NCI-H2227 (cell line): Measurements from ENCODE around the gene MRPL48.
"Not testable (repeated sequence)": the region's sequence is repeated elsewhere in the genome, so short reads cannot be mapped to it uniquely, and the experiment has no call there.

ENCODE experiments used
- DNase-seq: peaks from one replicate; lab custom pipeline; 2025; ENCODE audit not compliant: unreplicated experiment; lab: John Stamatoyannopoulos, UW

MRPL48 gene

DNA sequence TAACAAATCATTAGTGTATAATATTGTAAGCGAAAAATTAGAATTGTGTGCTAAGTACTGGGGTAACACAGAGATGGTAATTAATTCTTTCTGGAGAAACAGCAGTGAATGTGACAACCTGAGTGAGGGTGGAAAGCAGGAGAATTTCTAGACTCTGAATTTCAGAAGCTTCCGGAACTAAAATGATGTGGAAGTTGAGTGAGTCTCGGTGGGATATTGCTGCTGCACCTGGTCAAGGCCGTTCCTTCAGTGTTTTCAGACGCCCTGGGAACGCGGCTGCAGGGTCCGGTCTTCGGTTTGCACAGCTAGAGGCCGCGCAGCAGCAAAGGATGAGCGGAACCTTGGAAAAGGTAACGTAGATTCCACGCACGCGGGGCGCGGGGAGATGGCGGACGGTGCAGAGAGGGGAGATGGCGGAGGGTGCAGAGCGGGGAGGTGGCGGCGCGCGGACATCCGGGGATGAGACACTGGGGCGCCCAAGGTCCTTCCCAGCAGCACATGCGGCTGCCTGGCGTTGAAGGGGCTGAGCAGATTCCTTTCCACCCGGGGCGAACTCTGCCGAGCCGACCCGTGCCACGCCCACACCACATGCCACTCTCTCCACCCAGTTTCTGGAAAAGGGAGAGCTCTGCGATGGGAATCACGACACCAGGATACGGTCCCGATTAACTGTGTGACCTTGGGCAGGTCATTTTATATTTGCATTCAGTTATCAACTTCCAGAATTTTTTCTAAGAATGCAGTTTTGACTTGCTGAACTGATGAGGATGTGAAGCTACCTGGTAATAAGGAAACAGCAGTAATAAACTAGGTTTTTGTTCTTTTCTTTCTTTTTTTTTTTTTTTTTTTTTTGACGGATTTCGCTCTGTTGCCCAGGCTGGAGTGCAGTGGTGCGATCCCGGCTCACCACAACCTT, at the start of gene MRPL48:
Gene MRPL48, plus strand, starts transcription at position 232 of the 916 bp plus-strand sequence. Its CDS starts 98 bp downstream, at position 330.
- peak; percentile 95 for DNase-seq

DNA sequence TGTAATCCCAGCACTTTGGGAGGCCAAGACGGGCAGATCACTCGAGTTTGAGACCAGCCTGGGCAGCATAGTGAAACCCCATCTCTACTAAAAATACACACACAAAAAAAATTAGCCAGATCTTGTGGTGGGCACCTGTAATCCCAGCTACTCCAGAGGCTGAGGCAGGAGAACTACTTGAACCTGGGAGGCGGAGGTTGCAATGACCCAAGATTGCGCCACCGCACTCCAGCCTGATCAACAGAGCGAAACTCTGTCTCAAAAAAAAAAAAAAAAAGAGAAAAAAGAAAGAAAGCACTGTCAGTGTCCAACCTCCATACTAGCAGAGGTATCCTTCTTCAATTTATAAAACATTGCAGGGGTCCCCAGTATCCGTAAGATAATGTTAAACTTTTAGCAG, 44.6 kb upstream of the MRPL48 start:
- DNase-seq = no peak

DNA sequence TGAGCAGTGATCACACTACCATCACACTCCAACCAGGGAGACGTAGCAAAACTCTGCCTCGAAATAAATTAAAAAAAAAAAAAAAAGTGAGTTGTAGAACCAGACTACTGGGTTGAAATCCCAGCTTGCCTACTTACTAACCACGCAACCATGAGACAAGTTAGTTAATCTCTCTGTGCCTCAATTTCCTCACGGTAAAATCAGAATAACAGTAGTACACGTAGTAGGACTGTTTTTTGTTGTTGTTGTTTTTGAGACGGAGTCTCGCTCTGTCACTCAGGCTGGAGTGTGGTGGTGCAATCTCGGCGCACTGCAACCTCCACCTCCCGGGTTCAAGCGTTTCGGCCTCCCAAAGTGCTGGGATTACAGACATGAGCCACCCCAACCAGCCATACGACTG, 41.0 kb upstream of the MRPL48 start:
- no peak for DNase-seq

DNA sequence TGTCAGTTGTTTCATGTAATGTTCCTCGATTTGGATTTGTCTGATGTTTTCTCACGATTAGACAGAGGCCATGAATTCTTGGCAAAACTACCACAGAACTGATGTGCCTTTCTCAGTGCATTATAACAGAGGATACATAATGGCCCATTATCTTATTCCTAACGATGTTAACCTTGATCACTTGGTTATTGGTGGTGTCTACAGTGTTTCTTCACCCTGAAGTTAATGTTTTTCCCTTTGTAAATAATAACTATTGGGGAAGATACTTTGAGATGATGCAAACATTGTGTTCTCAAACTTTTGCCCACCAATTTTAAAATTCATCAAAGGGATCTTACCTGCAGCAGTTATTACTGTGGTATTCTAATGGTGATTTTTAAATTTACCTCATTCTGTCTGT, 39.9 kb upstream of the MRPL48 start:
- DNase-seq = no peak

DNA sequence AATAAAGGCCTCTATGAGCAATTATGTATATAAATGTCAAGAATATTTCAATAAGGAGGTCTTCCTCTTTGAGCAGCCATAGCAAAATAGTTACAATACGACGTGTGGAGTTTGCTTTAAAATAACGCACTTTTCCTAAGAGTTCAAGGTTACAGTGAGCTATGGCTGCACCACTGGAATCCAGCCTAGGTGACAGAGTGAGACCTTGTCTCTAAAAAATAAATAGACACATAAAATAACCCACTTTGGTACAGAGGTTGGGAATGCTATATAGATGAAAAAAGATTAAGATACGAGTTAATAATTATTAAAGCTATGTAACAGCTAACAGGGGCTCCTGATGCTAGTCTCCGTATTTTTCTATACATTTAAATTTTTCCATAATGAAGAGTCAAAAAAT, 39.4 kb upstream of the MRPL48 start:
- DNase-seq = no peak

DNA sequence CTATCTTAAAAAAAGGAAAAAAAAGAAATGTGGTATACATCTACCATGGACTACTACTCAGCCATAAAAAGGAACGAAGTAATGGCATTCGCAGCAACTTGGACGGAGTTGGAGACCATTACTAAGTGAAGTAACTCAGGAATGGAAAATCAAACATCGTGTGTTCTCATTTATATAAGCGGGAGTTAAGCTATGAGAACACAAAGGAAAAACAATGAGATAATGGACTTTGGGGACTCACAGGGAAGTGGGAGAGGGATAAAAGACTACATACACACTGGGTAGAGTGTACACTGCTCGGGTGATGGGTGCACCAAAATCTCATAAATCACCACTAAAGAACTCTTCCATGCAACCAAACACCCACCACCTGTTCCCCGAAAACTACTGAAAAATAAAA, 38.6 kb upstream of the MRPL48 start:
- no peak for DNase-seq

DNA sequence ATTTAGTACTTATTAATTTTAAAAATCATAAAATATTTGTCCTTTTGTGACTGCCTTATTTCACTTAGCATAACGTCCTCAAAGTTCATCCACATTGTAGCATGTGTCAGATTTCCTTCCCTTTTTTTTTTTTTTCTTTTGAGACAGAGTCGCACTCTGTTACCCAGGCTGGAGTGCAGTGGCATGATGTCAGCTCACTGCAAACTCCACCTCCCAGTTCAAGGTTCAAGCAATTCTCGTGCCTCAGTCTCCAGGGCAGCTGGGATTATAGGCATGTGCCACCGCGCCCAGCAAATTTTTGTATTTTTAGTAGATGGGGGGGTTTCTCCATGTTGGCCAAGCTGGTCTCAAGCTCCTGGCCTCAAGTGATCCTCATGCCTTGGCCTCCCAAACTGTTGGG, 37.4 kb upstream of the MRPL48 start:
- DNase-seq = no peak

DNA sequence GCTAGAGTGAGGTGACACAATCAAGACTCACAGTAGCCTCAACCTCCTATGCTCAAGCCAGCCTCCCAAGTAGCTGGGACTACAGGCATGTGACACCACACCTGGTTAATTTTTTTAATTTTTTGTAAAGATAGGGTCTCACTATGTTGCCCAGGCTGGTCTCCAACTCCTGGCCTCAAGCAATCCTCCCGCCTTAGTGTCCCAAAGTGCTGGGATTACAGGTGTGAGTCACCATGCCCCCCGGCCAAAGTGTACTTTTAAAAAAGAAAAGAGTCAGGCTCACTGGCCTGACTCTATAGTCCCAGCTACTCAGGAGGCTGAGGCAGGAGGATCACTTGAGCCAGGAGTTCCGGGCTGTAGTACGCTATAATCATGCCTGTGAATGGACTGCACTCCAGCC, 36.8 kb upstream of the MRPL48 start:
- not testable (repeated sequence) for DNase-seq

DNA sequence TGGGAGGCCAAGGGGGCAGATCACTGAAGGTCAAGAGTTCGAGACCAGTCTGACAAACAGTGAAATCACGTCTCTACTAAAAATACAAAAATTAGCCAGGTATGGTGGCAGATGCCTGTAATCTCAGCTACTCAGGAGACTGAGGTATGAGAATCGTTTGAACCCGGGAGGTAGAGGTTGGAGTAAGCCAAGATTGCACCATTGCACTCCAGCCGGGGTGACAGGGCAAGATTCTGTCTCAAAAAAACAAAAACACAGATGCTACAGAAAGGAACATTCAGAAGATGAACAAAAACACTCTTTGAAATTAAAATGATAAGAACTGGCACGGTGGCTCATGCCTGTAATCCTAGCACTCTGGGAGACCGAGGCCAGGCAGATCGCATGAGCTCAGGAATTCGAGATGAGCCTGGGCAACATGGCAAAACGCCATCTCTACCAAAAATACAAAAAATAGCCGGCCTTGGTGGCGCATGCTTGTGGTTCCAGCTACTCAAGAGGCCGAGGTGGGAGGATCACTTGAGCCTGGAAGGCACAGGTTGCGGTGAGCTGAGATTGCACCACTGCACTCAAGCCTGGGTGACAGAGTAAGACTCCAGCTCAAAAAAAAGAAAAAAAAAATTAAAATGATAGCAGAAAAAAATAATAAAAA, 35.3 kb upstream of the MRPL48 start:
- DNase-seq = no peak

DNA sequence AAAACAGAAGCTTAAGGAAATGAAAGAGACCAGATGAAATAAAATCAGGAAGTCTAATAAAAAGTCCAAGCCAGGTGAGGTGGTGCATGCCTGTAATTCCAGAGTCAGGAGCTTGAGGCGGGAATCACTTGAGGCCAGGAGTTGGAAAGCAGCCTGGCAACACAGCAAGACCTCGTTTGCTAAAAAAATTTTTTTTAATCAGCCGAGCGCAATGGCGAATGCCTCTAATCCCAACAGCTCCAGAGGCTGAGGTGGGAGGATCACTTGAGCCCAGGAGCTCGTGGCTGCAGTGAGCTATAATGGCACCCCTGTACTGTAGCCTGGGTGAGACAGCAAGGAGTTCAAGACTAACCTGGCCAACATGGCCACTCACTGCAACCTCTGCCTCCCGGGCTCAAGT, 34.8 kb upstream of the MRPL48 start:
- peak; percentile 15 for DNase-seq

DNA sequence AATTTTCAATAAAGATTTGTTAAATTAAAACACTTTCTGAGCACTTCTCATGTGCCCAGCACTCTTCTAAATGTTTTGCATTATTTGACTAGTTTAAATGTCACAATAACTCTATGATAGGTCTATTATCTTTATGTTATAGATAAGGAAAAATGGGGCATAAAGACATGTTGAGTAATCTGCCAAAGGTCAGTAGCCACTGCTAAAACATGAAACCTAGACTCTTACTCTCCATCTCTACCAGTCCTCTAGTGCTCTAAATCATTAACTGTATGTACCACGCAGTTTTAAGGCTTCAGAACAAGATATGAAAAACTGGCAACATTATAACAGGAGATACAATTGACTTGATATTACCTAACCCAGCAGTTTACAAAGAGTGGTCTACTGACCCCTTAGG, 33.7 kb upstream of the MRPL48 start:
- no peak for DNase-seq

DNA sequence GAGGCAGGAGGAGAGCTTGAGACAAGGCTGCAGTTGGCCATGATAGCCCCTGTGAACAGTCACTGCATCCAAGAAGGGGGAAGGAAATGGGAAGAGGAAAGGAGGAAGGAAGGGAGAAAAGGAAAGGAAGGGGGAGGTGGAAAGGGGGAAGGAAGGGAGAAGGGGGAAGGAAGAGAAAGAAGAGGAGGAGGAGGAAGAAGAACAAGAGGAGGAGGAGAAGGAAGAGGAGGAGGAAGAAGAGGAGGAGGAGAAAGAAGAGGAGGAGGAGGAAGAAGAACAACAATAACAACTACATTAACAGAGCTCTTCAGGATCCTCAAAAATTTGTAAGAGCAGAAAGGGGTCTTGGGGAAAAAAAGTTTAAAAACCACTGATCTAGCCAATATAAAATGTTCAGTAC, 32.0 kb upstream of the MRPL48 start:
- no peak for DNase-seq

DNA sequence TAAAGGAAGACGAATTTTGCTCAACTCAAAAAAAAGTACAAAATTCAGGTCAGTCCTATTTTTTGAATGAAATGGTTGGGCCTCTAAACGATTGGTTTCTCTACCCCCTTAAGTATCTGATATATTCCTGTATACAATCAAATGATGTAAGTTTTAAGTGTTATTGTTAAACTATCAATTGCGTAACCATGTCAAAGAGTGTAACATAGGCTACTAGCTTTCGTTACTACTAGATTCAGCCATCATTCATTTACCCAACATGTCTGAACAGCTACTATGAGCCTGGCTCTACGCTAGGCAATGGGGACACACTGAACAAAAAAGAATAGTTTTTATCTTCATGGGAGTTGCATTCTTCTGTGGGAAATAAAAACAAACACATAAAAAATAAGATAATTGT, 30.1 kb upstream of the MRPL48 start:
- DNase-seq = no peak

DNA sequence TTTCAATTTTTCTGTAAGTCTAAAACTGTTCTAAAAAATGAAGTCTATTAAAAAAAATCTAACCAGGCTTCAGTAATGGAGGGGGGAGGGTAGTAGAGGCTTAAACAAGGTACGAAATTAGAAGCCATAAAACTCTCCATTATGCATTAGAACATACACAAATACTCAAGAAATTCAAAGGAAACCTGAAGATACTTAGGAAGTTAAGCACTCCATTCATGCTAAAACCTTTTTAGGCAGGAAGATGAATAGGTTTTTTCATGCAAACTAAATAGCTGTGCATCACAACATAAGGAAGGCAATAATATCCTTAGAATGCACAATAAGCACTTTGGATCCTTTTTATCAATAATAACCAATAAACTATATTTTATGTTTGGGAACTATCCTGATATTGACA, 29.2 kb upstream of the MRPL48 start:
- no peak for DNase-seq

DNA sequence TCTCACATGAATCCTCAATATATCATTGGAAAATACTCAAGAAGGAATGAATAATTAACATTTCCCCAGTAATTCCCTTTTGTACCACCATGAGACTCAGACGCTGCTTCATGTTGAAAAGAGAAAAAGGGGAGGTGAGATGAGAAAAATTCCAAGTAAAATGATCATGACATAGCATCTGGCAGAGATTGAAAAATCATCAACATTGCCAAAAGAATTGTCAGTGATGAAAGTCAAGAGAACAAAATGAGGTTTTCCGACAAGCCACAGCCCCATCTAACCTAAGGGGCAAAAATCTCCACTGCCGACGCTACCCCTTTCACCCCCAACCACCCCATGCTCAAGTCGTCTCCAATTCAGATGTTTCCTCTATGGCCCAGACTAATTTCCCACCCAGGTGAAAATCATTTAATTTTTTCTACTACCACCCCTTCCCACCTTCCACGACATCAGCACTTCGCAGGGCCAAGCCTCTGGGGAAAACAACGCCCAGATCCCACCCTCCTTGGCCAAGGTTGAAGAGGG, 28.0 kb upstream of the MRPL48 start:
- peak; percentile 44 for DNase-seq

DNA sequence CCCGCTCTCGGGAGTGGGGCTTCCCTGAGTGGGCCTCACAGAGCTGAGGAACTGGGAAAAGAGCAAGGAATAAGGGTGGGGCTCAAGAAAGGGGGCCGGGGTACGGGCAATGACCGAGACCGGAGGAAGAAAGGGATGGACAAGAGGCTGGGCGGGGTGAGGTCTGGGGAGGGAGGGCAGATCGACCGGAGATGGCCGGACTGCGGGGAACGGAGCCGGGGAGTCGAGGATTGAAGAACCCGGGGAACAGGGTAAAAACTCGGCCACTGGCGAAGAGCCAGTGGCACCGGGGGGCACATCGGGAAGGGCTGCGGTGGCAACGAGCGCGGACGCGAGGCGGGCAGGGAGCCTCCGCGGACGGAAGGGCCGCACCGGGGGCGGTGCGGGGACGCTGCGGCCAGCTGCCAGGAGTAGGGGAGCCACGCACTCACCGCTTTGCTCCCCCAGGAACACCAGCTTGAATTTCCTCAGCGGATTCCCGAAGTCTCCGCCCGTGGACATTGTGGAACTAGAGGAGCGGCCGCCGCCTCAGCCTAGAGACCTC, 27.5 kb upstream of the MRPL48 start:
- DNase-seq = peak; percentile 54

DNA sequence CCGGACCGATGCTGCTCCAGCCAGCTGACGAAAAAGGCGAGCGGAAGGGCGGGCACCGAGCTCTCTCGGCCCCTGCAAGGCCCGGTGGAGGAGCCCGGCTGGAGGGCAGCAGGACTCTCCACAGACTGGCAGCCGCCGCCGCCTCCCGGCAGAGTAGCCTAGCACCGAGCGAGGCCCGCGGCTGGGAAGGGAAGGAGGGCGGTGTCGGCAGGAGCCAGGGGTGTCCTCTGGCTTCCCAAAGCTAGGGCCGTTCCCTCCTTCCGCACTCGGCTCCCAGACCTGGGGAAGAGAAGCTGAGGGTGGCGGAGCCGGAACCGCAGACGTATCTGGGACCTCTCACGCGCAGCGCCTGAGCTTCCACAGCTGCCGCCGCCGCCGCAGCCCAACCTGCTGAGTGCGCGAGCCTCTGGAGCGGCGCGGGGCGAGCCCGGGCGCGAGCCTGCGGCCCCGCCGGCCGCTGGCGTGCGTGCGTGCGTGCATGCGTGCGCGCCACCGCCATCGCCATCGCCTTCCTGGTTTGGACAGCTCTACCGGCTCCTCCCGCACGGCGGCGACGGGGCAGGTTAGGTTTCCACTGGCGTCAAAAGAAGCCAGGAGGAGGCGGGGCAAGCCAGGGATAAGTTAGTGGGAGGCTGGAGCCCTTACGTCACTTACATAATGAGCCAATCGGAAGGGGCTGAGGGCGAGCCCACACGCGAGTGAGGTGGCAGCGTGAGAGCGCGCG, 26.8 kb upstream of the MRPL48 start, which contains the start of gene RAB6A:
Gene RAB6A, minus strand, starts transcription at position 396 of the 724 bp plus-strand sequence. CDS start 439 bp downstream, outside the sequence.
- peak; percentile 99 for DNase-seq

DNA sequence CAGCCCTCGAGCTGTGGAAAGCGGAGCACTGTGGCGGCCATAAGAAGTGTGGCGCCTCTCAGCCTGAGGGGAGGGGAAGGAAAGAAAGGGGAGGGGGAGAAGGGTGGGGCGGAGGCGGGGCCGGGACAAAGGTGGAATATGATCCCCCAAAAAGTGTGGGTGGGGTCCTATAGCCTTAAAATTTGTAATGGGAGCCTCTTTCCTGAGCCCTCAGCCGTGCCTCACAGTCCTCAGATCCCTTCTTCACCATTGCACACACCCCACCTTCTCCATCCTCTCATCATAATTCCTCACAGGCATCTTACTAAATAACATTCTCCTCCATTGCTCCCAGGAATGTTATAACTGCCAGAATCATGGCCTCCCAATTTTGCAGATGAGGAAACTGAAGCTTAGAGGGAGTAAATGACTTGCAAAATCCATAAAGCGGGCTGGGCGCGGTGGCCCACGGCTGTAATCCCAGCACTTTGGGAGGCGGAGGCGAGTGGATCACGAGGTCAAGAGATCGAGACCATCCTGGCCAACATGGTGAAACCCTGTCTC, 26.2 kb upstream of the MRPL48 start:
- DNase-seq = no peak

DNA sequence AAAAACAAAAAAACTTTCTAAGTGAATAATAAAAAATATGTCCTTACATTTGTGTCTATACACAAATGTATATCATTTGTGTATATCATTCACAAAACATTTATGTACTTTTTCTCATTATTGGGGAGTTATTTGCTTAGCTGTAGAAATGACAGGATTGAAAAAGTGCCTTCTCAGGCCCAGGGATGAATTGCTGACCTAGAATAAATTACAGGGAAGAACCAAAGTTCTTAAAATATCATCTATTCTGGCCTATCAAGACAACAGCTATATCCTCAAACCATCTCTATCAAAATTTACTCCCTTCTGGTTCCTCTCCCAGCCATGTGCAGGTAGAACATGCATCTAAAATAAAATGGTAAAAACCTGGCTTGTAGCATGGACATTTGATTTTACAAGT, 24.9 kb upstream of the MRPL48 start:
- DNase-seq = no peak

DNA sequence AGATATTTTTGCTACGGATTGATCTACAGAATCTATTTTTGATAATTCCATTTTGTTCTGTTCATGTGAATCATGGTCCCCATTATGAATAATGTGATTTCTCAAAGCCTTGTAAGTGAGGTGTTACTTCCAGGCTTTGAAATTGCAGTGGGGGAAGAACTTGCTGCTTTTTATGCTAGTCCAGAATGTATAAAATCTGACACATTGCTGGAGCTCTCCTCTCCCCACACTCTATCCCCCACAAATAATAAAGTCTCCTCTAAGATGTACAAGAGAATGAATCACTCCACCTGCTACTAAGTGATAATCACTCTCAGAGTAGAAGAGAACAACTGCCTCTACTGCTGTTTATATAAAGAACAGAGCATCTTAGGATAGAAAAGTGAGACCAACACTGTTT, 20.9 kb upstream of the MRPL48 start:
- DNase-seq = no peak

DNA sequence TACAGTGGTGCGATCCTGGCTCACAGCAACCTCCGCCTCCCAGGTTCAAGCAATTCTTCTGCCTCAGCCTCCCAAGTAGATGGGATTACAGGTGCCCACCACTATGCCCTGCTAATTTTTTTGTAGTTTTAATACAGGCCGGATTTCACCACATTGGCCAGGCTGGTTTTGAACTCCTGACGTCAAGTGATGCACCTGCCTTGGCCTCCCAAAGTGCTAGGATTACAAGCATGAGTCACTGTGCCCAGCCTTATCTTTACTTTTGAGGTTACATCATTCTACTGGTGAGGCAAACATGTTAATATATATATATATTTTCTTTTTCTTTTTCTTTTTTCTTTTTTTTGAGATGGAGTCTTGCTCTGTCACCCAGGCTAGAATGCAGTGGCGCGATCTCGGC, 16.9 kb upstream of the MRPL48 start:
- DNase-seq = not testable (repeated sequence)
